GM19452 (cell line): Measurements from ENCODE around the gene TMEM151B.

Source experiments
- ATAC-seq: cut with Tn5 transposase; IDR thresholded peaks from one replicate; pipeline ENCODE4 v1.9.1; 2021; ENCODE audit not compliant: unreplicated experiment

The TMEM151B gene

GRCh38 chr6:44277763-44278162 lies 7.5 kb downstream of the TMEM151B start:
- no peak for ATAC-seq

- ATAC-seq = no peak
These were observed 8.1 kb downstream of the TMEM151B start for GRCh38 chr6:44278315-44278714.

GRCh38 chr6:44278774-44279697 lies 8.8 kb downstream of the TMEM151B start:
- no peak for ATAC-seq

- ATAC-seq = no peak
These were observed 13.9 kb downstream of the TMEM151B start for GRCh38 chr6:44284121-44284520.

- ATAC-seq = no peak
These were observed 14.6 kb downstream of the TMEM151B start for GRCh38 chr6:44284867-44285266.

- ATAC-seq = no peak
These were observed 15.5 kb downstream of the TMEM151B start for GRCh38 chr6:44285552-44286284.

GRCh38 chr6:44286285-44286565 lies 16.0 kb downstream of the TMEM151B start:
- no peak for ATAC-seq

- no peak for ATAC-seq
These were observed 16.5 kb downstream of the TMEM151B start for GRCh38 chr6:44286747-44287146.

- no peak for ATAC-seq
These were observed 19.5 kb downstream of the TMEM151B start for GRCh38 chr6:44289726-44290260.

GRCh38 chr6:44291841-44292240 lies 21.6 kb downstream of the TMEM151B start:
- ATAC-seq = no peak

- ATAC-seq = no peak
These were observed 22.6 kb downstream of the TMEM151B start for GRCh38 chr6:44292661-44293365.

- ATAC-seq = no peak
These were observed 24.9 kb downstream of the TMEM151B start for GRCh38 chr6:44294832-44295791.

- ATAC-seq = no peak
These were observed 27.1 kb downstream of the TMEM151B start for GRCh38 chr6:44297063-44298038.

- ATAC-seq = no peak
These were observed 28.0 kb downstream of the TMEM151B start for GRCh38 chr6:44298055-44298803.

GRCh38 chr6:44298864-44299263 lies 28.6 kb downstream of the TMEM151B start:
- no peak for ATAC-seq

GRCh38 chr6:44300292-44300823 lies 30.1 kb downstream of the TMEM151B start:
- ATAC-seq = no peak

GRCh38 chr6:44301106-44301505 lies 30.9 kb downstream of the TMEM151B start:
- no peak for ATAC-seq
